ENCODE results near the gene ATAD1. TPM values are rescaled to one million over a fixed set of nuclear protein-coding genes. Genes with fewer than 3 reads are reported as not detected.

The ATAD1 gene
- total and polyA plus RNA-seq, 2 of the 4 experiments (the other 2 are of a cell fraction): 12.7 to 21.9 TPM

- peaks cover 2% of the 10 kb centered on the region for H3K4me1 ChIP-seq (ENCODE audit: control insufficient read depth, insufficient read depth, low read length)
- no peaks in the 10 kb centered on the region for H3K27me3 ChIP-seq (ENCODE audit: control insufficient read depth, insufficient read depth, low read length)
- DNase-seq (no peak), ATAC-seq (ENCODE audit: low read depth) (no peak)
- H4K8ac ChIP-seq (ENCODE audit: low read depth in 2 of 2, low read length in 2 of 2): no peak overlapping the region
- no peak overlapping the region for H3K4ac ChIP-seq (ENCODE audit: low read depth, low read length)
- no peak overlapping the region for H2AK5ac ChIP-seq (ENCODE audit: low read depth, low read length)
- H2AK9ac ChIP-seq (replicated peaks; ENCODE audit: low read depth, low read length, poor library complexity): no peak overlapping the region
- no peak overlapping the region for H2BK120ac ChIP-seq (ENCODE audit: low read depth, low read length)
- H3K9me1 ChIP-seq (ENCODE audit: insufficient read depth, low read length): 0 out of 2 replicates have a peak, but pooled peaks cover 9% of the 10 kb centered on the region
- no peaks in the 10 kb centered on the region for H4K20me1 ChIP-seq (ENCODE audit: insufficient read depth, low read length)
- ChIA-PET POLR2A (ENCODE audit: unreplicated experiment) (no interaction called here), CTCF (no interaction called here)
- no peak overlapping the region for H3K4me3 ChIP-seq (ENCODE audit: insufficient read depth, low read depth, low read length)
- BruUV-seq (replicated peaks): no TSS peak
- no peak overlapping the region for H4K5ac ChIP-seq (ENCODE audit: low read depth, low read length)
- intact Hi-C loops (cut with micrococcal nuclease) (no loop called here), dilution Hi-C loops (cut with HindIII; ENCODE audit: low sequenced_read_pairs, unreplicated experiment) (no loop called here), in situ Hi-C loops (cut with MboI; ENCODE audit: low sequenced_read_pairs) (no loop called here)
- no peak overlapping the region for H3K23ac ChIP-seq (ENCODE audit: low read depth, low read length)
- H3K18ac ChIP-seq (ENCODE audit: low read depth, low read length): no peak overlapping the region
- H3K4me2 ChIP-seq (ENCODE audit: low read depth, low read length): no peak overlapping the region
- peaks cover 12% of the 10 kb centered on the region for H3K36me3 ChIP-seq (ENCODE audit: control insufficient read depth, insufficient read depth, low read length)
- peaks cover 0 to 30% of the 10 kb centered on the region in 2 experiments; a peak in 3 of 4 replicates for H3K79me1 ChIP-seq (ENCODE audit: low read depth in 1 of 2, low read length in 2 of 2)
- H2BK20ac ChIP-seq (ENCODE audit: low read depth, low read length): no peak overlapping the region
- H3K9ac ChIP-seq (ENCODE audit: low read depth, low read length): no peak overlapping the region
- TF ChIP-seq ELK1 (IDR thresholded peaks at IDR 0.05; ENCODE audit: borderline replicate concordance, low read depth, low read length) (no peak), SMC3 (IDR thresholded peaks at IDR 0.05; ENCODE audit: low read depth, low read length) (no peak), CTCF (conservative IDR thresholded peaks at IDR 0.05; ENCODE audit: low read depth, low read length) (no peak), MAZ (IDR thresholded peaks at IDR 0.05; ENCODE audit: borderline replicate concordance, low read depth, low read length) (no peak), MAFK (IDR thresholded peaks at IDR 0.05; ENCODE audit: low read depth, low read length) (no peak), MXI1 (IDR thresholded peaks at IDR 0.05; ENCODE audit: borderline replicate concordance, low read depth, low read length) (no peak), FOS (IDR thresholded peaks at IDR 0.05; ENCODE audit: low read depth, low read length) (no peak), CEBPB (IDR thresholded peaks at IDR 0.05; ENCODE audit: low read depth, low read length) (no peak), POLR2A (IDR thresholded peaks at IDR 0.05; ENCODE audit: low read depth, low read length) (no peak)
- TF ChIP-seq, protein P1, sequence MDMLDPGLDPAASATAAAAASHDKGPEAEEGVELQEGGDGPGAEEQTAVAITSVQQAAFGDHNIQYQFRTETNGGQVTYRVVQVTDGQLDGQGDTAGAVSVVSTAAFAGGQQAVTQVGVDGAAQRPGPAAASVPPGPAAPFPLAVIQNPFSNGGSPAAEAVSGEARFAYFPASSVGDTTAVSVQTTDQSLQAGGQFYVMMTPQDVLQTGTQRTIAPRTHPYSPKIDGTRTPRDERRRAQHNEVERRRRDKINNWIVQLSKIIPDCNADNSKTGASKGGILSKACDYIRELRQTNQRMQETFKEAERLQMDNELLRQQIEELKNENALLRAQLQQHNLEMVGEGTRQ (IDR thresholded peaks at IDR 0.05; ENCODE audit: low read depth, low read length): no peak
- H3K27ac ChIP-seq (ENCODE audit: insufficient read depth, low read length): no peak overlapping the region
- no peak overlapping the region for H3K14ac ChIP-seq (replicated peaks; ENCODE audit: low read depth, low read length)
- H2BK5ac ChIP-seq (ENCODE audit: low read depth, low read length, poor library complexity, severe bottlenecking): no peak overlapping the region
- H2BK15ac ChIP-seq (ENCODE audit: low read depth, low read length): no peak overlapping the region
- H4K91ac ChIP-seq (ENCODE audit: insufficient read depth, low read depth, low read length): no peak overlapping the region
- H3K56ac ChIP-seq (ENCODE audit: extremely low read depth, insufficient read depth, low read length): no peak overlapping the region
- H3K9me3 ChIP-seq (ENCODE audit: control insufficient read depth, insufficient read depth, low read length): no peaks in the 10 kb centered on the region
- H2AFZ ChIP-seq (replicated peaks; ENCODE audit: low read length, poor library complexity): no peak overlapping the region
These were observed 58.5 kb downstream of the ATAD1 start for GRCh38 chr10:87759551-87759950.

Data from IMR-90 (cell line).